Vagina (tissue), 2 donors: ENCODE results near the gene TLK2.

ENCODE experiments used
- POLR2A ChIP-seq, 2 donors: fragments of 450-650 bp; IDR thresholded peaks; one replicate each; pipeline ENCODE4 v1.6.1; 2017; ENCODE audit warnings: antibody characterized with exemption in 2 of 2, mild to moderate bottlenecking in 2 of 2, moderate library complexity in 2 of 2
- POLR2AphosphoS5 ChIP-seq, 2 donors: sonication (generic); formaldehyde crosslinking; IDR thresholded peaks; one replicate each; pipeline ENCODE4 v1.9.0; 2017; ENCODE audit warnings: antibody characterized with exemption in 2 of 2, mild to moderate bottlenecking in 2 of 2, low read depth in 1 of 2; ENCODE audit not compliant: insufficient read depth in 1 of 2
- TF ChIP-seq, protein P1 (sequence below), 3 experiments: fragments of 450-650 bp in 2 of 3; fragments of 200-600 bp in 1 of 3; sonication (generic) in 1 of 3; IDR thresholded peaks; one replicate each; pipeline ENCODE4 v1.5.1; 2017 to 2019; ENCODE audit warnings: antibody characterized with exemption in 3 of 3, mild to moderate bottlenecking in 2 of 3, moderate library complexity in 2 of 3

DNA sequence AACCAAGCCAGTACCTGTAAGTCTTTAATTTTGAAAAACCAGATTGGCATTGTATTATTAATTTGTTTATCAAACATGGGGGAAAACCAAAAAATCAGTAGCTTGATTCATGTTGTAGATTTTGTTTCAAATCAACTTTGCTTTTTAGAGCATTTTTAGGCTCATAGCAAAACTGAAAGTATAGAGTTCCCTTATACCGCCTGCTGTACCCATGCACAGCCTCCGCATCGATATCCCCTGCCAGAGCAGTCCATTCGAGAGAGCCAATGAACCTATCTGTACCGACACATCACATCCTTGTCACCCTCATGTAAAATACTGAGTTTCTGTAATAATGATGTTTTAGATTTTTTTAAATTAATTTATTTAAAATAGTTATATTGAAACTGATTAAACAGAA lies 132.7 kb downstream of the TLK2 start:
- TF ChIP-seq, protein P1, sequence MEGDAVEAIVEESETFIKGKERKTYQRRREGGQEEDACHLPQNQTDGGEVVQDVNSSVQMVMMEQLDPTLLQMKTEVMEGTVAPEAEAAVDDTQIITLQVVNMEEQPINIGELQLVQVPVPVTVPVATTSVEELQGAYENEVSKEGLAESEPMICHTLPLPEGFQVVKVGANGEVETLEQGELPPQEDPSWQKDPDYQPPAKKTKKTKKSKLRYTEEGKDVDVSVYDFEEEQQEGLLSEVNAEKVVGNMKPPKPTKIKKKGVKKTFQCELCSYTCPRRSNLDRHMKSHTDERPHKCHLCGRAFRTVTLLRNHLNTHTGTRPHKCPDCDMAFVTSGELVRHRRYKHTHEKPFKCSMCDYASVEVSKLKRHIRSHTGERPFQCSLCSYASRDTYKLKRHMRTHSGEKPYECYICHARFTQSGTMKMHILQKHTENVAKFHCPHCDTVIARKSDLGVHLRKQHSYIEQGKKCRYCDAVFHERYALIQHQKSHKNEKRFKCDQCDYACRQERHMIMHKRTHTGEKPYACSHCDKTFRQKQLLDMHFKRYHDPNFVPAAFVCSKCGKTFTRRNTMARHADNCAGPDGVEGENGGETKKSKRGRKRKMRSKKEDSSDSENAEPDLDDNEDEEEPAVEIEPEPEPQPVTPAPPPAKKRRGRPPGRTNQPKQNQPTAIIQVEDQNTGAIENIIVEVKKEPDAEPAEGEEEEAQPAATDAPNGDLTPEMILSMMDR (IDR thresholded peaks at IDR 0.05), result no peak
- no peak for TF ChIP-seq POLR2AphosphoS5 (IDR thresholded peaks at IDR 0.05; ENCODE audit: insufficient read depth in 1 of 2, low read depth in 1 of 2)
- no peak for TF ChIP-seq POLR2A (IDR thresholded peaks at IDR 0.05)
